ENCODE measurements around the gene AK9. TPM values are rescaled to one million over a fixed set of nuclear protein-coding genes. Genes with fewer than 3 reads are reported as not detected.

The AK9 gene
- total RNA-seq, 1 experiment from 2014 or later = 1.7 TPM

GRCh38 chr6:109485266-109485935 lies 205.6 kb downstream of the AK9 start:
- H3K9me3 ChIP-seq (ENCODE audit: low read length) = no peaks in the 10 kb centered on the region
- H3K79me2 ChIP-seq (ENCODE audit: low read length) = peaks cover 25% of the 10 kb centered on the region
- peak; percentile 23 for DNase-seq
- no TSS peak for BruUV-seq (replicated peaks)
- H3K27ac ChIP-seq (ENCODE audit: low read length) = peak overlapping the region; percentile 65
- no peak overlapping the region for H3K4me3 ChIP-seq (ENCODE audit: low read length)
- H2AFZ ChIP-seq (ENCODE audit: low read length) = no peak overlapping the region
- no peak overlapping the region for H3K9ac ChIP-seq (ENCODE audit: low read length)
- peaks cover 38% of the 10 kb centered on the region for H3K4me1 ChIP-seq (ENCODE audit: insufficient read depth, low read length)
- H3K36me3 ChIP-seq (ENCODE audit: low read depth, low read length) = peaks cover 13% of the 10 kb centered on the region; the same call in 1 of the 2 replicates
- intact Hi-C loops (cut with micrococcal nuclease) = no loop called here
- ChIA-PET CTCF (no interaction called here), POLR2A (ENCODE audit: unreplicated experiment) (interaction anchor here (0.6 kb wide), 1 partner anchor 319 kb away, joined by 16 read pairs; no protein-coding TSS in a partner anchor)
- H3K4me2 ChIP-seq (ENCODE audit: low read length) = peak overlapping the region; percentile 51; the same call in 1 of the 2 replicates
- ATAC-seq = no peak
- H3K9me2 ChIP-seq (replicated peaks; ENCODE audit: low read length) = no peaks in the 10 kb centered on the region
- H4K20me1 ChIP-seq (ENCODE audit: low read length) = 0 out of 2 replicates have a peak, but pooled peaks cover 2% of the 10 kb centered on the region
- TF ChIP-seq EZH2 (IDR thresholded peaks at IDR 0.05; ENCODE audit: low read length, unreplicated experiment) (no peak), EZH2phosphoT487 (IDR thresholded peaks at IDR 0.05; ENCODE audit: borderline replicate concordance, low read length) (no peak)
- TF ChIP-seq, protein P1, sequence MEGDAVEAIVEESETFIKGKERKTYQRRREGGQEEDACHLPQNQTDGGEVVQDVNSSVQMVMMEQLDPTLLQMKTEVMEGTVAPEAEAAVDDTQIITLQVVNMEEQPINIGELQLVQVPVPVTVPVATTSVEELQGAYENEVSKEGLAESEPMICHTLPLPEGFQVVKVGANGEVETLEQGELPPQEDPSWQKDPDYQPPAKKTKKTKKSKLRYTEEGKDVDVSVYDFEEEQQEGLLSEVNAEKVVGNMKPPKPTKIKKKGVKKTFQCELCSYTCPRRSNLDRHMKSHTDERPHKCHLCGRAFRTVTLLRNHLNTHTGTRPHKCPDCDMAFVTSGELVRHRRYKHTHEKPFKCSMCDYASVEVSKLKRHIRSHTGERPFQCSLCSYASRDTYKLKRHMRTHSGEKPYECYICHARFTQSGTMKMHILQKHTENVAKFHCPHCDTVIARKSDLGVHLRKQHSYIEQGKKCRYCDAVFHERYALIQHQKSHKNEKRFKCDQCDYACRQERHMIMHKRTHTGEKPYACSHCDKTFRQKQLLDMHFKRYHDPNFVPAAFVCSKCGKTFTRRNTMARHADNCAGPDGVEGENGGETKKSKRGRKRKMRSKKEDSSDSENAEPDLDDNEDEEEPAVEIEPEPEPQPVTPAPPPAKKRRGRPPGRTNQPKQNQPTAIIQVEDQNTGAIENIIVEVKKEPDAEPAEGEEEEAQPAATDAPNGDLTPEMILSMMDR (conservative IDR thresholded peaks at IDR 0.05; ENCODE audit: low read depth, low read length) = no peak
- H3K27me3 ChIP-seq (ENCODE audit: low read length) = no peaks in the 10 kb centered on the region
- peaks cover 4% of the 10 kb centered on the region for H3F3A ChIP-seq (ENCODE audit: low read length, unreplicated experiment)

DNA sequence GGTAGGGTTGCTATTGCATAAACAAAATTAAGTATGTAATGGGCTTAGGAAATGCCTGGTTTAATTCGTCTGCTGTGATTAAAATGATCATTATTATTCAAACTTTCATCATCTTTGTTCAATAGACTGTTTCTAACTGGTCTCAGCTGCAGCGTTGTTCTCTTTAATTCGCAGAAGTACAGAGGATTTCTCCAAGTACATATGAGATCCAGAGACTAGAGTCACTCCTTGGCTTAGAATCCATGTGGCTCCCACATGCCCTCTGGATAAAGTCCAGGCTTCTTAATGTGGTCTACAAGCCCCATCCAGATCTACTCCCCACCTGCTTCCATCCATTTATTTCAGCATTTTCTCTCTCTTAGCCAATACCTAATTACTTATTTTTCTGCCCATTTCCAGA lies 206.9 kb downstream of the AK9 start:
- H3K36me3 ChIP-seq (ENCODE audit: low read depth, low read length) = peaks cover 14% of the 10 kb centered on the region; the same call in 1 of the 2 replicates
- H2AFZ ChIP-seq (ENCODE audit: low read length) = peak overlapping the region; percentile 89; the same call in 1 of the 2 replicates
- H3K79me2 ChIP-seq (ENCODE audit: low read length) = peaks cover 35% of the 10 kb centered on the region
- peak overlapping the region; percentile 83 for H3K4me2 ChIP-seq (ENCODE audit: low read length)
- 0 out of 2 replicates have a peak, but pooled peaks cover 2% of the 10 kb centered on the region for H4K20me1 ChIP-seq (ENCODE audit: low read length)
- ChIA-PET POLR2A (ENCODE audit: unreplicated experiment) (no interaction called here), CTCF (no interaction called here)
- no peaks in the 10 kb centered on the region for H3K27me3 ChIP-seq (ENCODE audit: low read length)
- H3K27ac ChIP-seq (ENCODE audit: low read length) = no peak overlapping the region
- H3K9me2 ChIP-seq (replicated peaks; ENCODE audit: low read length) = no peaks in the 10 kb centered on the region
- H3K9ac ChIP-seq (ENCODE audit: low read length) = no peak overlapping the region; the same call in 1 of the 2 replicates
- peaks cover 4% of the 10 kb centered on the region for H3F3A ChIP-seq (ENCODE audit: low read length, unreplicated experiment)
- H3K4me3 ChIP-seq (ENCODE audit: low read length) = peak overlapping the region; percentile 61
- TF ChIP-seq, protein P1 (conservative IDR thresholded peaks at IDR 0.05; ENCODE audit: low read depth, low read length) = no peak
- TF ChIP-seq EZH2 (IDR thresholded peaks at IDR 0.05; ENCODE audit: low read length, unreplicated experiment) = no peak
- no peak for TF ChIP-seq EZH2phosphoT487 (IDR thresholded peaks at IDR 0.05; ENCODE audit: borderline replicate concordance, low read length)
- DNase-seq (no peak), ATAC-seq (no peak)
- BruUV-seq (replicated peaks) = no TSS peak
- H3K4me1 ChIP-seq (ENCODE audit: insufficient read depth, low read length) = peaks cover 42% of the 10 kb centered on the region
- intact Hi-C loops (cut with micrococcal nuclease) = loop anchor here (5.0 kb wide), 1 partner anchor 38 kb away; no protein-coding TSS in a partner anchor
- H3K9me3 ChIP-seq (ENCODE audit: low read length) = no peaks in the 10 kb centered on the region

DNA sequence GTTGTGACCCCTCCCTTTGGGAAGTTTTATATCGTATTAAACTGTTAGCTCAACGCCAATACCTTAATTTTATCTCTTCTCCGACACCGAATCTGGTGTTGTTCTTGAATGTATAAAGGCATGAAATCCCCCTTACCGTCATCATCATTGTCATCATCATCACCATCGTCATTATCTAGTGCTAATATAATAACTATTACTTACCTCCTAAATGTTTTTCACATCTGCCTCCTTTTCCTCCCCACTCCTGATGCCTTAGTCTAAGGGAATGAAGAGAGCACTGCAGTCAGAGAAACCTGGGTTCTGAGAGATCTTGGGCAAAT lies 207.3 kb downstream of the AK9 start:
- Histone ChIP-seq H3K9me3 (ENCODE audit: low read length) (no peaks in the 10 kb centered on the region), H3K36me3 (ENCODE audit: low read depth, low read length) (peaks cover 14% of the 10 kb centered on the region; the same call in 1 of the 2 replicates), H3K4me2 (ENCODE audit: low read length) (peak overlapping the region; percentile 83), H3K9ac (ENCODE audit: low read length) (peak overlapping the region; percentile 15; the same call in 1 of the 2 replicates), H3K9me2 (replicated peaks; ENCODE audit: low read length) (no peaks in the 10 kb centered on the region), H3K4me3 (ENCODE audit: low read length) (peak overlapping the region; percentile 61), H3K79me2 (ENCODE audit: low read length) (peaks cover 40% of the 10 kb centered on the region), H3K27me3 (ENCODE audit: low read length) (no peaks in the 10 kb centered on the region), H4K20me1 (ENCODE audit: low read length) (0 out of 2 replicates have a peak, but pooled peaks cover 2% of the 10 kb centered on the region), H2AFZ (ENCODE audit: low read length) (peak overlapping the region; percentile 89), H3F3A (ENCODE audit: low read length, unreplicated experiment) (peaks cover 4% of the 10 kb centered on the region), H3K27ac (ENCODE audit: low read length) (no peak overlapping the region), H3K4me1 (ENCODE audit: insufficient read depth, low read length) (peaks cover 42% of the 10 kb centered on the region)
- ChIA-PET POLR2A (ENCODE audit: unreplicated experiment) (no interaction called here), CTCF (no interaction called here)
- no TSS peak for BruUV-seq (replicated peaks)
- TF ChIP-seq EZH2 (IDR thresholded peaks at IDR 0.05; ENCODE audit: low read length, unreplicated experiment) (no peak), EZH2phosphoT487 (IDR thresholded peaks at IDR 0.05; ENCODE audit: borderline replicate concordance, low read length) (no peak)
- TF ChIP-seq, protein P1 (conservative IDR thresholded peaks at IDR 0.05; ENCODE audit: low read depth, low read length) = no peak
- intact Hi-C loops (cut with micrococcal nuclease) = loop anchor here (5.0 kb wide), 1 partner anchor 39 kb away; no protein-coding TSS in a partner anchor
- ATAC-seq (no peak), DNase-seq (no peak)

All from PC-3 (cell line).